OCI-LY7 (cell line): ENCODE measurements around the gene LRRC42. TPM values are rescaled to one million over a fixed set of nuclear protein-coding genes. Genes with fewer than 3 reads are reported as not detected.

Experiments used
- BruUV-seq: library from RNA; stranded (reverse); fragments of 400-500 nt; replicated peaks from 2 replicates; lab custom pipeline; 2021; lab: Mats Ljungman, UMichigan
- CTCF ChIA-PET: fragments of 300-600 bp; sonication (Branson Sonifier 250); formaldehyde crosslinking; loops from one replicate; lab custom pipeline; 2022; ENCODE audit warnings: antibody characterized with exemption; ENCODE audit not compliant: unreplicated experiment; lab: Charles Lee
- POLR2A ChIA-PET: fragments of 300-600 bp; sonication (Branson Sonifier 250); formaldehyde crosslinking; loops from one replicate; lab custom pipeline; 2022; ENCODE audit warnings: antibody characterized with exemption; lab: Charles Lee
- DNase-seq: peaks from one replicate; pipeline ENCODE4 v3.0.0-alpha.2; 2015; ENCODE audit warnings: low spot score
- H2AFZ ChIP-seq: fragments of 200-600 bp; sonication (generic), shearing (Covaris generic); 2 replicates; pipeline ENCODE4 v1.6.1; 2014; ENCODE audit warnings: mild to moderate bottlenecking, antibody characterized with exemption, low read length, moderate library complexity
- H3K27ac ChIP-seq: fragments of 200-600 bp; sonication (generic); 2 replicates; pipeline ENCODE4 v1.5.1; 2014; ENCODE audit warnings: mixed run types, low read depth, mild to moderate bottlenecking, moderate library complexity, low read length, inconsistent platforms; ENCODE audit not compliant: poor library complexity, severe bottlenecking
- H3K36me3 ChIP-seq: fragments of 200-600 bp; sonication (generic); 2 replicates; pipeline ENCODE4 v1.6.1; 2014; ENCODE audit warnings: mild to moderate bottlenecking, antibody characterized with exemption, low read length, moderate library complexity, mixed read lengths; ENCODE audit not compliant: insufficient read depth
- H3K4me1 ChIP-seq: fragments of 200-600 bp; sonication (generic); 2 replicates; pipeline ENCODE4 v1.5.1; 2014; ENCODE audit warnings: mild to moderate bottlenecking, low read length; ENCODE audit not compliant: insufficient read depth, poor library complexity, severe bottlenecking
- H3K4me2 ChIP-seq: fragments of 200-600 bp; sonication (generic); 2 replicates; pipeline ENCODE4 v1.6.1; 2014; ENCODE audit warnings: mild to moderate bottlenecking, low read length
- H3K4me3 ChIP-seq: fragments of 200-600 bp; sonication (generic); 2 replicates; pipeline ENCODE4 v1.5.1; 2014; ENCODE audit warnings: mild to moderate bottlenecking, low read depth, low read length; ENCODE audit not compliant: poor library complexity, severe bottlenecking
- H3K79me2 ChIP-seq: fragments of 200-600 bp; sonication (generic); 2 replicates; pipeline ENCODE4 v1.6.1; 2016; ENCODE audit warnings: low read depth, mild to moderate bottlenecking, low read length, moderate library complexity, mixed read lengths; ENCODE audit not compliant: insufficient read depth
- H3K9me2 ChIP-seq: fragments of 200-600 bp; sonication (generic); 2 replicates; pipeline ENCODE4 v1.6.1; 2016; ENCODE audit warnings: mild to moderate bottlenecking, low read length, mixed read lengths; ENCODE audit not compliant: insufficient read depth
- H3K9me3 ChIP-seq: fragments of 200-600 bp; sonication (generic); 2 replicates; pipeline ENCODE4 v1.6.1; 2014; ENCODE audit warnings: mild to moderate bottlenecking, mixed run types, low read length, mixed read lengths
- H4K20me1 ChIP-seq: fragments of 200-600 bp; sonication (generic); 2 replicates; pipeline ENCODE4 v1.6.1; 2014; ENCODE audit warnings: mild to moderate bottlenecking, antibody characterized with exemption, low read length, moderate library complexity, mixed read lengths; ENCODE audit not compliant: insufficient read depth
- CTCF ChIP-seq: fragments of 200-600 bp; sonication (generic); conservative IDR thresholded peaks from 2 replicates; pipeline ENCODE4 v1.5.1; 2014; ENCODE audit warnings: mild to moderate bottlenecking, antibody characterized with exemption, low read length, moderate library complexity, mixed read lengths
- EZH2phosphoT487 ChIP-seq: fragments of 200-600 bp; sonication (generic); IDR thresholded peaks from 2 replicates; pipeline ENCODE4 v1.6.1; 2018; ENCODE audit warnings: low read depth, borderline replicate concordance, mild to moderate bottlenecking, mixed run types, antibody characterized with exemption, low read length, moderate library complexity, mixed read lengths
- intact Hi-C: fragments of 100-400 bp; cut with micrococcal nuclease; formaldehyde crosslinking; loops from one replicate; pipeline ENCODE4 v1.10.0; 2022; ENCODE audit not compliant: unreplicated experiment
- total RNA-seq, 2 experiments: library from RNA; depleted of rRNA in 1 of 2; stranded (reverse); fragments of >200 nt in 1 of 2; shearing (Covaris generic) in 1 of 2; gene quantifications; 2 replicates each; pipeline ENCODE4 v1.2.3, GENCODE V29; 2014 to 2022

The LRRC42 gene
- total RNA-seq, 2 experiments from 2014 or later, result 17.5 to 18.5 TPM

GRCh38 chr1:53899206-53899628 lies 46.9 kb upstream of the LRRC42 start:
- ChIA-PET CTCF (interaction anchor here (1.4 kb wide), 1 partner anchor 9 kb away, joined by 4 read pairs; no protein-coding TSS in a partner anchor), POLR2A (interaction anchor here (0.5 to 2.3 kb wide), 6 partner anchors 10 to 659 kb away, joined by 3 to 8 read pairs (median 3); partner anchors contain the start of genes IFT25 and YIPF1)
- no TSS peak for BruUV-seq
- H3K36me3 ChIP-seq, result no peaks in the 10 kb centered on the region
- H3K4me3 ChIP-seq, result no peak overlapping the region
- no peaks in the 10 kb centered on the region for H3K79me2 ChIP-seq
- intact Hi-C loops, result no loop called here
- H3K4me1 ChIP-seq, result no peaks in the 10 kb centered on the region
- TF ChIP-seq EZH2phosphoT487 (no peak), CTCF (no peak)
- no peaks in the 10 kb centered on the region for H4K20me1 ChIP-seq
- H3K9me3 ChIP-seq, result no peaks in the 10 kb centered on the region
- H3K27ac ChIP-seq, result no peak overlapping the region
- no peak overlapping the region for H2AFZ ChIP-seq
- DNase-seq, result no peak
- H3K9me2 ChIP-seq, result no peaks in the 10 kb centered on the region
- H3K4me2 ChIP-seq, result no peak overlapping the region

GRCh38 chr1:53899708-53900107 lies 46.4 kb upstream of the LRRC42 start:
- H3K79me2 ChIP-seq, result no peaks in the 10 kb centered on the region

More at GRCh38 chr1:53899708-53900107, 46.4 kb upstream of the LRRC42 start:
- no peak overlapping the region for H3K4me3 ChIP-seq
- DNase-seq, result no peak
- H3K27ac ChIP-seq, result no peak overlapping the region
- TF ChIP-seq EZH2phosphoT487 (no peak), CTCF (no peak)
- no peak overlapping the region for H3K4me2 ChIP-seq
- ChIA-PET POLR2A (interaction anchor here (0.6 to 2.3 kb wide), 5 partner anchors 10 to 659 kb away, joined by 3 to 8 read pairs (median 4); partner anchors contain the start of genes IFT25 and YIPF1), CTCF (interaction anchor here (1.4 kb wide), 2 partner anchors 9 to 14 kb away, joined by 3 to 4 read pairs; no protein-coding TSS in a partner anchor)
- intact Hi-C loops, result no loop called here
- H3K36me3 ChIP-seq, result no peaks in the 10 kb centered on the region
- no peaks in the 10 kb centered on the region for H3K9me2 ChIP-seq
- no peaks in the 10 kb centered on the region for H4K20me1 ChIP-seq
- no peak overlapping the region for H2AFZ ChIP-seq
- BruUV-seq, result no TSS peak
- no peaks in the 10 kb centered on the region for H3K9me3 ChIP-seq
- H3K4me1 ChIP-seq, result no peaks in the 10 kb centered on the region
